Stomach (tissue), 4 donors: ENCODE results near the gene RNASE4.

Source experiments
- POLR2AphosphoS5 ChIP-seq, 3 donors: sonication (generic); formaldehyde crosslinking; IDR thresholded peaks; one replicate each; pipeline ENCODE4 v1.6.1; 2016; ENCODE audit warnings: antibody characterized with exemption in 3 of 3
- TF ChIP-seq, protein P1 (sequence below), 7 experiments: fragments of 450-650 bp in 4 of 7; fragments of 200-600 bp in 3 of 7; sonication (generic) in 3 of 7; IDR thresholded peaks; one replicate each; pipeline ENCODE4 v1.5.1; 2016 to 2019; ENCODE audit warnings: antibody characterized with exemption in 7 of 7, control low read depth in 2 of 7, mild to moderate bottlenecking in 1 of 7

DNA sequence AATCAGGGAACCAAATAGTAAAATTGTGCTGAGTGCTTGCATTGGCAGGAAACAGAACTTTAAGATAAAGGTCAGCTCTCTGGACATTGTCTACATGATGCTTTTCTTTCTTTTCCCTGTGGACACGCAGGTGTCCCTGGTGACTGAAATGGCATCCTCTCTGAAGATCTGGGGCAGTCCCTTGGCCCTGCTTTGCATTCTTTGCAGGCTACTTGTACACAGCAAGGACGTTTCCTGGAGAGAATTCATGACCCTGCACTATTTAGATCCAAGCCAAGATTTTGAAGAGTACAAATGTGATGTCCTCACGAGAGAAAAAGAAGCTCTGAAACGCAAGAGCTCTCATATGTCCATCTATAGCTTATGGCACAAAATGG is 50.1 kb downstream of the RNASE4 start:
- TF ChIP-seq, protein P1, sequence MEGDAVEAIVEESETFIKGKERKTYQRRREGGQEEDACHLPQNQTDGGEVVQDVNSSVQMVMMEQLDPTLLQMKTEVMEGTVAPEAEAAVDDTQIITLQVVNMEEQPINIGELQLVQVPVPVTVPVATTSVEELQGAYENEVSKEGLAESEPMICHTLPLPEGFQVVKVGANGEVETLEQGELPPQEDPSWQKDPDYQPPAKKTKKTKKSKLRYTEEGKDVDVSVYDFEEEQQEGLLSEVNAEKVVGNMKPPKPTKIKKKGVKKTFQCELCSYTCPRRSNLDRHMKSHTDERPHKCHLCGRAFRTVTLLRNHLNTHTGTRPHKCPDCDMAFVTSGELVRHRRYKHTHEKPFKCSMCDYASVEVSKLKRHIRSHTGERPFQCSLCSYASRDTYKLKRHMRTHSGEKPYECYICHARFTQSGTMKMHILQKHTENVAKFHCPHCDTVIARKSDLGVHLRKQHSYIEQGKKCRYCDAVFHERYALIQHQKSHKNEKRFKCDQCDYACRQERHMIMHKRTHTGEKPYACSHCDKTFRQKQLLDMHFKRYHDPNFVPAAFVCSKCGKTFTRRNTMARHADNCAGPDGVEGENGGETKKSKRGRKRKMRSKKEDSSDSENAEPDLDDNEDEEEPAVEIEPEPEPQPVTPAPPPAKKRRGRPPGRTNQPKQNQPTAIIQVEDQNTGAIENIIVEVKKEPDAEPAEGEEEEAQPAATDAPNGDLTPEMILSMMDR (IDR thresholded peaks at IDR 0.05) = no peak
- TF ChIP-seq POLR2AphosphoS5 (IDR thresholded peaks at IDR 0.05) = no peak
